Stimulated activated CD4-positive, alpha-beta T cell treated with anti-CD3 and anti-CD28 coated beads, Interleukin-12 subunit alpha, Interleukin-12 subunit beta, amount 100 ng/mL, for 48 hours (primary cell): Measurements from ENCODE around the gene MYRF.

Experiments used
- DNase-seq, 3 donors: peaks; one replicate each; pipeline ENCODE4 v3.0.0-alpha.2; 2020; ENCODE audit warnings: low read depth in 2 of 3, low spot score in 1 of 3

The MYRF gene

DNA sequence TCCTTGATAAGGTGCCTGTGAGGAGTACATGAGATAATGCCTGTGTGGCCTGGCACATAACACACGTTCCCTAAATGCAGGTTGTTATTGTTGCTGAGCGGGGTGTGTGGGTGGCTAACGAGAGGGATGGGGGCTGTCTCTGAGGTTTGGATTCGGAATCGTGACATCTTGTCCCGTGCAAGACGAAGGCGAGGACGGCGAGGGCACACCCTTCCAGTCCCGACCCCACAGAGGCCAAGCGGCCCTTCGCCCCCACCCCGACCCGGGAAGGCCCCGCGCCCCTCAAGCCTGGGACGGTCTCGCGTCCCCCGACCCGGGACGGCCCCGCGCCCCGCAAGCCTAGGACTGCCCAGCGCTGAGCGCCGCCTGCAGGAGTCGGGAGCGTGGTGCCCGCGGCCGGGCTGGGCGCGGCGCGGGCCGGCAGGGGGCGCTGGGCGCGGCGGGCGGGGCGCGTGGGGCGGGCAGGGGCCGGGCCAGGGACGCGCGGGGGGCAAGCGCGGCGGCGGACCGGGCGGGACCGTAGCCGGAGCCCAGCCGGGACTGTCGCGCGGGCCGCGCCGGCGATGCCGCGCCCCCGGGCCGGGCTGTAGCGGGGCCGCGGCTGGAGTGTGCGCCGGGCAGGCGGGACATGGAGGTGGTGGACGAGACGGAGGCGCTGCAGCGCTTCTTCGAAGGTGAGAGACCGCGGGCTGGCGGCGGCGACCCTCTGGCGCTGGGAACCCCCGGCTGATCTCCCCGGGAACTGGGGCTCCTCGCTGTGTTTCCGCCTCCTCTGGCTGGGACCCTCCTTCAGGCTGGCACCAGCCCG is at the start of gene MYRF:
MYRF (plus strand) TSS at position 520 of the 808 bp plus-strand sequence; CDS start at position 629, 109 bp downstream.
- DNase-seq = peak; percentile 18 to 48 (median 40)

DNA sequence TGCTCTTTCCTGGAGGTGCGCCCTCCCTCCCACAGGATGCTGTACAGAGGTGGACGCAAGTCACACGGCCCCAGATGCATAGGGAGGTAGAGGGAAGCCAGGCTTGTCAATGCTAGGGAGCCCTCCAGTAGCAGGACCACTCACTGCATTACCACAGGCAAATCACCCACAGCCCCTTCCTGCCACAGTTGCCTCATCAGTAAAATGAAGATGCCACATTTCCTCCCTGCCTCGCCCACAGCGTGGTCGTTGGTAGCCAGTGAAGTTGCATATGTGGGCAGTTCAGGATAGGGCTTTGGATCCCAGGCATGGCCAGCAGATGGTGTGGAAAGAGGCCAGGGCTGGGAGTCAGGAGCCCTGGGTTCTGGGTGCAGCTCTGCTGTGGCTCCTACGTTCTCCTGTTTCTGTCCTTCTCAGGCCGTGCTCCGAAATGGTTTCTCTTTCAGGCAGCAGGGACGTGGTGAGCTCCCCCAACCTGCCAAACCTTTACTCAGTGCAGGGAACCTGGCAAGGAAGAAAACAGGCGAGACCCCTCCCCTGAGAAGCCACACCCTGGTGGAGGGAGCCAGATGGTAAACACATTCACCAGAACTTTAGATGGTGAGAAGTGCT is 49.6 kb upstream of the MYRF start:
- DNase-seq = no peak

DNA sequence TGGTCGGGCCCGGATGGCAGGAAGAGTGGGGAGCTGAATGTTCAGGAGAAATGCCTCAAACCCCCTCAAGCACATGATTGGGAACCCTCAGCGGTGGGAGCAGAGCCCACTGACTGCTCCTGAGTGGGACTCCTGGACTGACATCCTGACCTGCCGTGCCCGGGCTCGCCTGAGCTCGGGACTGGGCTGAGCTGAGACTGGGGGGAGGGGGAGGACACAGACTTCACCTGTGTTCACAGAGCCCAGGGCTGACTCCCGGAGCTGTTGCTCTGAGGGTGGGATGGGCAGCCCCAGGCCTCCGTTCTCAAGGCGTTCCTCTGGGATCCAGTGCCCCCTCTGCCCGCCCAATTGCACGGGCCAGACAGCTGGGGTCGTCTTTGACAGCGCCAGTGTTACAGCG is 47.6 kb upstream of the MYRF start:
- DNase-seq = no peak

DNA sequence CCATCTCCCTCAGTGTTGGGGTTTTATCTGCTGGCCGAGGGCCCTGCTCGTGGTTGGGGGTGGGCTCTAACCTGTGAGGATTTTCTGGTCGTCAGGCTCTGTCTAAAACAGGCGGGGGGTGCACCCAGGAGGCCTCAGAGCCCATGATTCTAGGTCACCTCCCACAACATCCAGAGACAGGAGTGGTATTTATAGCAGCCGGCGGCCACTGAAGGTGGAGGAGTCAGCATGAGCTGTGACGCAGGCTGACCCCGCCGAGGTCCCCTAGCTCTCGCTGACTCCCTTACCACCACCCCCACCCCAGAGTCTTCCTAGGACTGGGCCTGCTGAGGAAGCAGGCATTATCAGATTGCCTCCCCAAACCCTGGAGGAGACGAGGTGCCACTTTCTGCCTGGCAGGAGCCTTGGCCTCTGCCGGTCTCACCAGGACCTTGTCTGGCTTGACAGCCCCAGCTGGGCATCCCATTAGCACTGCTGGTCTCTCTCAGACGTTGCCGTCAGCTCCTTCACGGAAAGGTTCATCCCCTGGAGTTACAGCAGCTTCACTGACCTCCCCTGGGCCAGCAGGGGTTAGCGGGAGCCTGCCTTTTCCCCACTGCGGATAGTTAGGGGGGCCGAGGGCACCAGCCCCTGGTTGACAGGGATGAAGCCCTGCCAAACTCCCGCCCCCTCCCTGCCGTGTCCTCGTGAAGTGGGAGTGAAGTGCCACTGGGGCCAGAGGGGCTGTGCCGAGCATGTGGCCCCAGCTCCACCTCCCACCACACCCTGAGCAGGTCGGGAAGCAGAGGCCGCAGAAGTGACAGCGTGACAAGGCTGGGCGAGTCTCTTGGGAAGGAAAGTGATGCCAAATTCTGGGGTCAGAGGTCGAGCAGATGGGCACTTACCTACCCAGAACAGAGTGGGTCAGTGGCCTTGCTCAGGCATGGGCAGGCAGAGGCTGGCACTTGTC is 45.7 kb upstream of the MYRF start:
- no peak for DNase-seq

DNA sequence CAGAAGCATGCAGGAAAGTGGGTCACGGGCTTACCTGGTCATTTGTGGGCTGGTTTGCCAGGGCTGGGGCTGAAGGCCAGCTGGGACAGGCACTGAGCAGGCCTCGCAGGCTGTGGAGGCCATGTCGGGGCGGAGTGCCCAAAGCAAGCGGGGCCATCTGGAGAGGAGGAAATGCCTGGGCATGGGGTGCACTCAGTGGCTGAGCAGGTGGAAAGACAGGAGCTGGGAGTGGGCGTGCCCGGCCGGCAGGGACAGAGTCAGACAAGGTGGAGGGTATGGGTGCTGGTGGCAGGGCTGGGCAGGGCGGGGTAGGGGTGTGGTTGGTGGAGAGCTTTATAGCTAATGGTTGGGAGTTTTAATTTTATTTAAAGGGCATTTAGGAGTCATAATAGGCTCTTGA is 44.9 kb upstream of the MYRF start:
- DNase-seq = no peak

DNA sequence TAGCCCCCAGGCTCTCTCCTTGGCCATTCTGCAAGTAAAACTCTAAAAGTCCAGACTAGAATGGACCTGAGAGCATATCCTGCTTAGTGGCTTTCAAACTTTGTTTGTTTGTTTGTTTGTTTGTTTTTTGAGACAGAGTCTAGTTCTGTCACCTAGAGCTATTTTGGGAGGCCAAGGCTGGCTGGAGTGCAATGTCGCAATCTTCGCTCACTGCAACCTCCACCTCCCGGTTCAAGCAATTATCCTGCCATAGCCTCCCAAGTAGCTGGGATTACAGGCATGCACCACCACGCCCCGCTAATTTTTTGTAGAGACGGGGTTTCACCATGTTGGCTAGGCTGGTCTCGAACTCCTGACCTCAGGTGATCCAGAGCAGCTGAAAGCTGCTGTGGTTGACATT is 43.3 kb upstream of the MYRF start:
- DNase-seq = no peak

DNA sequence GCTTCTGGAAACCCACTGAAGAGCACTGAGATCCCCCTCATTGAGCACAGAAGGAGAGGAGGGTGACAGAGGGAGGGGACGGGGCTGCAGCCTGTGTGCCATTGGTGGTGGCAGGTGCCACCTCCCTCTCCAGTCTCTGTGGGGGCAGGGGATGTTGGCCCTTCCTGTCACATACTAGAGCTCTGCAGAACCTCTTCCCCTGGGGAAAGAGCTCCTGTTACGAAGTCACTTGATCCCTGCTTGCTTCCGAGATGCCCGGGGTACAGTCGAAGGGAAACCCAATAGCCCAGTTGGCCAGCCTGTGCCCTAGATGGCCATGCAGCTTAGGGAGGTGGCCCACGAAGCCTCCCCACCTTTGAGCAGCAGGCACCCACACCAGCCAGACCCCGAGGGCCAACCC is 42.9 kb upstream of the MYRF start:
- no peak for DNase-seq

DNA sequence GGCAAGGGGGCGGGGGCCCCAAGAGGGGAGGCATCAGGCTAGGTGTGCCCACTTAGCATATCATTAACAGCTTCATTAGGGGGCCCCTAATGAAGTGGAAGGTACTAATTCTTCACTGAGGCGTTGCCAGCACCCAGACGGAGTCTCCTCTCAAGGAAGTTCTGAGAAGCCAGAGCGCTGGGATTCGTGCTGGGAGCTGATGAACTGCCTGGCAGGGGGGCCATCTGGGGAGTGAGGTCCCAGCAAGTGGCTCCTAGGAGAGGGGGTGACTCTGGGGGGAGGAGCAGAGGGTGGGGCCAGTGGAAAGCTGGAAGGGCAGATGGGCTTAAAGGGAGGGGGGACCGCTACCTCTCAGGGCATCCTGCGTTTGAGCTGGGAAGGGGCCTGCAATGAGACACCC is 42.4 kb upstream of the MYRF start:
- DNase-seq = no peak

DNA sequence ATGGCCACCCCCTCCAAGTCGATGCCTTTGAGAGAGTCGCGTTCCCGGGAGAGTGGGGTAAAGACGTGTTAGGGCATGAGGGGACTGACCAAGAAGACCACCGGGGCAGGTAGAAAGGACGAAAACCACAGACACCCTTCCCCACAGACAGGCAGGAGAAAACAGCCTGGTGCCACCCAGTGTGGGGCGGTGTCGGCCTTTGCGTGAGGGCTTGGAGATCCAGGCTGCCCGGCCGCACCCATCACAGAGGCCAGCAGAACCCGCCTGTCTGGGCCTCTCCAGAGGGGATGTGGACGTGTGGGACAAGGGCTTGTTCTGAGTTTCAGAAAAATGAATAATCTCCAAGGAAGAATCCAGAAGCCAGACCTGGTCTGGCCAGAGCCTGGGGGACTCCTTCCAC is 41.4 kb upstream of the MYRF start:
- no peak for DNase-seq

DNA sequence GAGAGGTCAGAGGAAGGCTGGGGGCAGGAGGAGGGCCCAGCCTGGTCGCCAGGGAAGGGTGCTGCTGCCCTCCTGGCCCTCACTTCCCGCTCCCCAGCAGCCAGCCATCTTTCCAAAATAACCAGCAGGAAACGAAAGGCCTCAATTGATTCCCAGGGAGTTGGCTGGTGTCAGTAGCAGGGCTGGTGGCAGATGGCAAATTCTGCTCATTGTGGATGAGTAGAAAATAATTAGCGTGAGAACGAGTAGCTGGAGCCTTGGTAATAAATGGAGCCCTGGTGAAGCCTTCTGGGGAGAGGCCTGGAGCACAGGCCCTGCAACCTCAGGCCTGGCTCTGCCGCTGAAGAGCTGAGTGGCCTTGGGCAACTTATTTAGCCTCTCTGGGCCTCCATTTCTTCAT is 40.9 kb upstream of the MYRF start:
- no peak for DNase-seq

DNA sequence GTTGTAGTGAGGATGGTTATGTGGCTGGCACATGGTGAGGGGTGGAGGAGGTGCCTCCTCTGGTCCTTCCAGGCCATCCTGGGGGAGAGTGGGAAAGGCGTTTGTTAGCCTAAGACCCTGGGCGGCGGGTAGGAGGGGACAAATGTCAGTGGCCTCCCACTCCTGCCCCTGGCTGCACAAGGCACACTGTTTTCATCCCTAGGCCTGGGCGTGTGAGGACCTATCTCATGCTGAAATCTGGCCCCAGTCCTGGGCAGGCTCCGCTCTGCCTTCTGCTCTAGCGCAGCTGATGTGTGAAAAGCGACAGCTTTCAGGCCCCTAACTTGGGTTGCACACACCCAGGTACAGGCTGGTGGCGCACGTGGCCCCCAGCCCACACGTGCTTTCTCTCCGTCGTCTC is 40.1 kb upstream of the MYRF start:
- no peak for DNase-seq

DNA sequence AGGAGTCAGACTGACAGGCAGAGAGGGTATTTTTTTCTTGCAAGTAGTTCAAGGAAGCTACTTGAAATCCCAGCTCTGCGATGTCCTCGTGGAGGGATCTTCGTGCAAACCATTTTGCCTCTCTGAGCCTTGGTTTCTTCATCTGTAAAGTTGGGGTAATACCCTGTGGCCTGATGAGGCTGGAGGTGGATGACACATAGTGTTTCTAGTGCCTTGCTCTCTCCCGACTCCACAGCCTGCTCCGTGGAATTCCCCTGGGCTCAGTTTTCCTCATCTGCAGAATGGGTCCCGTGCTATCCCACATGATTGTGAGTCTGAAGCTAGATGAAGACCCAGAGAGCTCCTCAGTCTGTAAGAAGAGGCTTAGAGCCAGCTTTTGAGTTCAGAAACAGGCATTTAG is 39.6 kb upstream of the MYRF start:
- no peak for DNase-seq

DNA sequence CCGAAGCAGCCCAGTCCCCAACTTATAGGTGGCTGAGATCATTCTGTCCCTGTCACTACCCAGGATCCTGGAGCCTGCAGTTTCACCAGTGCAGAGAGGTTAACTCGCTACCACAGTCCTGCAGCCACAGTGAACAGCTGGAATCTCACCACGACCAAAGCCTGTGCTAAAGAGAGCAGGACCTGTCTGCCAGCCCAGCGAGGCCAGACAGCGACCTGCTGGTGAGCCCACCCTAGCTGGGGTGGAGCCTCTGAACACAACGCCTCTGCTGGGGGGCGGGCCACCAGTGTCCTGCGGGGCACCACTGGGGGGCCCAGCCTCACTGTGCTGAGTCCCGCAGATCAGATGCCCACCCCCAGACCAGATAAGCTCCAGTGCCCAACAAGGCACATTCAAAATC is 39.0 kb upstream of the MYRF start:
- DNase-seq = no peak

DNA sequence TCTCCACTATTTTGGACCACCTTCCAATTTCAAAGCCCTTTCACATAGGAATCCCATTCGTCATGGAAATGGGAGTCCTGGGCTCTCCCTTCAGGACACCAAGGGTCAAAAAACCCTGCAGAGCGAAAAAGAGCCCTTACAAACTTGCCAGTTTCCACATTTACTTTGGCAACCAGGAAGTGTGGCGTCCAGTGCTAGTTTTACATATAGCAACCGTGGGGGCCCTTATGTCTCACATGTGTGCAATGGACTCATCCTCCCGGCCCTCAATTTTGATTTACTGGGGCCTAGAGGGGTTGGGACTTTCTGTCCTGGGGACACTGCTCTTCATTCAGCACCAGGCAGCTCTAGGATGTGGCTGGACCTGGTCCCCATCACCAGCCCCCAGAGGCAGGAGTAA is 38.5 kb upstream of the MYRF start:
- no peak for DNase-seq

DNA sequence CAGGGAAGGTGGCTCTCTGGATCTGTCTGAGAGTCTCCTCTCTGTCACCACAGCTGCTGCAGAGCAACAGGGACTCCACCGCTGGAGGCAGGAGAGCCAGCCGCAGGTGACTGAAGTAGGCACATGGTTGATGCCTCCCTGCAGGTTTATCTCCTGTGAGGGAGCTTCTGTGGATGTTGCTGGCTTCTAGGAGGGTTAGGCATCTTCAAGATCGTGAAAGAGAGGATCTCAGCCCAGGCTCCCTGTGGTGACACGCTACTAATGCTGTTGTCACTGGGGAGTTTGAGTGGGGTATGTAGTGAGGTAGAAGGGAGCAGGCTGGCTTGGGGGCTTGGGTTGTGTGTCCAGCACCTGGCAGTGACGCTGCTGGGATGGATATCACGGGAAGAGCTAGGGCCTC is 38.1 kb upstream of the MYRF start:
- no peak for DNase-seq

DNA sequence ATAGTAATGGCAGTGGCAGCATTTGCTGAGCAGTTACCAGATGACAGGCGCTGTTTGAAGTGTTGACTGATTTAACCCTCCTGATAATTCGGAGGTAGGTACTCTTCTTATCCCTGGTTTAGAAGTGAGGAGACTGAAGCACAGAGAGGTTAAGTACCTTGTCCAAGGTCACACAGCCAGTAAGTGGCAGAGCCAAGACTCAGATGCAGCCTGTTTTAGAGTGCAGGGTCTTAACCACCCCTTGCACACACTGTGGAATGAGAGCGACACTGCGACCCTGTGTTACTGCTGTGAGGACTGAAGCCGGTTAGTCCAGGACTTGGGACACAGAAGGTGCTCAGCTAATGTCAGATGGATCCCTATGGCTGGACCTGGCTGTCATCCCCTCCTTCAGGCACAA is 37.5 kb upstream of the MYRF start:
- DNase-seq = no peak

DNA sequence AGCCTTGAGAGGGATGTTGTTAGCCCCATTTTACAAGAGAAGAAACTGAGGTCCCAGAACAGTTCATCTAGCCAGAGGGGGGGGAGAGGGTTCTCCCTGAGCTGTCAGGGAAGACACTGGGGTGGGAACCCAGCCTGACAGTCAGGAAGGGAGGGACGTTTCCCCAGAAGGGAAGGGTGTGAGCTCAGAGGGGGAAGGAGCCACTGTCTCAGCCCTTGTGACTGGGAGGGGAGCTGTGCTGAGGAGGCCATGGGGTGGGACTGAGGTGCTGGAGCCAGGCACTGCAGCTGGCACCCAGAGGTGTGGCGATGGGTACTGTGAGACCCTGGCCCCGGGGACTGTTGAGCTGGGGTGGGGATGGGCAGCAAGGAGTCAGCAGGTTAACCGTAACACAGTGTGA is 36.6 kb upstream of the MYRF start:
- no peak for DNase-seq

DNA sequence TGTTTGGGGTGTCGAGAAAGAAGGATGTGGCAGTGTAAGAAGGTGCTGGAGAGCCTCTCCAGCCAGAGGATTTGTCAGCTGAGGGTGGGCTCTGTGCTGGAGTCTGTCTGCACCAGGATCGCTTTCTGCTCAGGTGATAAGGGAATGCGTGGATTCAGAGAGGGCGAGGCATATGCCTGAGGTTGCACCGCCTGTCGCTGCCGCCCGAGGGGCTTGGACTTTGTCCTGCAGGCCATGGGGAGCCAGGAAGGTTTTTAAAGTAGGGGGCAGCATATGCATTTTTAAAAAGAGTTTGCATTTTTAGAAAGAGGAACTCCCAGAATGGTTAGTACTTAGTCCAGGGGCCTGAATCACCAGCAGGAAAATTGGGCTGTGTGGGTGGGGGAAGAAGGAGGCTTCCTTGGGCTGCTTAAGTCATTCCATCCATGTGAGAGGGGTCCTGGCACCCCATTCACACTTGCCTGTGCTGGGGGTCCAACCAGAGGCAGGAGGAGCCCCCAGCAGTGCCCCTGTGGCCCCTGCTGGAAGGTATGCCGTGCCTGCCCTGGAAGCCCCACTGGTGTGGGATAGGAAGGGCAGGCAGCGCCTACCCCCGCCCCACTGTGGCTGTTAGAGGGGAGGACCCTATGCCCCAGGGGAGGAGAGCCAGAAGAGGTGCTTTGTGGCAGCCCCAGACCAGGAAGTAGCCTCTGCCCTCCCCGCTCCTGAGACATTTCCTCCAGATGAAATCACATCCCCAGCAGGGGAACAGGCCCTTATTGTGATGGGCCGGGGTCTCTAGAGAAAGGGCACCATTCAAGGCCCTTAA is 35.8 kb upstream of the MYRF start:
- DNase-seq = no peak

DNA sequence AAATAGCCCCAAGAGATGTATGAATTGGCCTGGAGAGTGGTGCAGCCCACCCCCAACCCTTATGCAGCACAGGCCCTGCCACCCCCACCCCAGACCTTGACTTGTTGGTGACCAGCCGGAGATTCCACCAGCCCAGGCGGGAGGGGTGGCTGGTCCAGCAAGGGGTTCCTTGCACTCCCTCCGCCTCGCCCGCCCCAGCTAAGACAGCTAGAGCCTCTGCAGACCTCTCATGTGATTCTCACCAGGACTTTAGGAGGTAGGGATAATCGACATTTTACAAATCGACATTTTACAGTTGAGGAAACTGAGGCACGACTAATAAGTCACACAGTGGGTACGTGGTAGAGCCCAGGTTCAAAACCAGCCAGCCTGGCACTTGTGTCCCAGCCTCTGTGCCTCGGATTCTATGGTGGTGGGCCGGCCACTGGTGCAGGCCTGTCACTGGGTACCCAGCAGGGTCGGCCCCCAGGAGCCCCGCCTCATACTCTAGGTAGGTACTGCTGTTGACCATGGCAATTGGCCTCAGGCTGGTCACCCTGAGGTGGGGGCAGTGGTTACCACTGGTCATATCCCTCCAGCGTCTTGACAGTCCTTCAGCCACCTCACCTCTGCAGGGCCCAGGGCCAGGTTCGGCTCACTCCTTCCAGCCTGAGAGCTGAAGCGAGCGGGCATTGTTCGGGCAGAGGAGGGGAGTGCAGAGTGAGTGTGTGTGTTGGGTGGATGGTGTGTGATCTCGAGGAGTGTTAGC is 35.0 kb upstream of the MYRF start:
- DNase-seq = no peak

DNA sequence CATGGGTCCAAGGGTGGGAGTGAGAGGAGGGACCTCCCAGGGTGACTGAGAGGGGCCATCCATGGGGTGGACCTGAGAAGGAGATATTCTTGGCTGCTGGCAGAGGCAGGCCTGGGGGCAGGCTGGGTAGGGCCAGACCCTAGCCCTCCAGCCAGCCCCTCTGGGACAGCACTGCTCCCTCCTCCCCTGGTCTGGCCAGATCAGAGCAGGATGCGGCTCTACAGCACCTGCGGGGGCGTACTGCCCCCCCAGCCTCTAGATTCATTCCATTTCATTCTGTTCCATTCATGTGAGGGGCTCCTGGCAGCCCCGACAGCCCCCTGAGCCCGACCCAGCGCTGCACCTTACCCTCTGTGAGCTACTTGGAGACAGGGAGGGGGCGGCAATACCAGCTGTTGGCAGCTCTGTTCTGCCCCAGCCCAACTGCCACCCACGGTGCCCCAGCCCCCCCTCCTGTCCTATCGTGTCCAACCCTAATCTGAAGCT is 34.3 kb upstream of the MYRF start:
- no peak for DNase-seq
